NCI-H128 (cell line): ENCODE results near the gene LMCD1.
"Not testable (repeated sequence)": the region's sequence is repeated elsewhere in the genome, so short reads cannot be mapped to it uniquely, and the experiment has no call there.

ENCODE experiments used
- DNase-seq: peaks from one replicate; lab custom pipeline; 2025; ENCODE audit not compliant: unreplicated experiment; lab: John Stamatoyannopoulos, UW

LMCD1 gene

GRCh38 chr3:8579943-8580342 lies 78.3 kb downstream of the LMCD1 start:
- no peak for DNase-seq

GRCh38 chr3:8580434-8580833 lies 78.8 kb downstream of the LMCD1 start:
- DNase-seq, result not testable (repeated sequence)

- no peak for DNase-seq
Observed at GRCh38 chr3:8581373-8581772, 79.8 kb downstream of the LMCD1 start.

GRCh38 chr3:8581806-8582445 lies 80.3 kb downstream of the LMCD1 start:
- DNase-seq, result no peak

GRCh38 chr3:8584661-8585060 lies 83.0 kb downstream of the LMCD1 start:
- DNase-seq, result no peak

- no peak for DNase-seq
Observed at GRCh38 chr3:8589880-8590556, 88.4 kb downstream of the LMCD1 start.

GRCh38 chr3:8593021-8593827 lies 91.6 kb downstream of the LMCD1 start:
- DNase-seq, result no peak

GRCh38 chr3:8595252-8595651 lies 93.6 kb downstream of the LMCD1 start:
- no peak for DNase-seq

GRCh38 chr3:8595695-8596115 lies 94.1 kb downstream of the LMCD1 start:
- no peak for DNase-seq

GRCh38 chr3:8596321-8597218 lies 94.9 kb downstream of the LMCD1 start:
- no peak for DNase-seq

GRCh38 chr3:8597219-8597853 lies 95.7 kb downstream of the LMCD1 start:
- no peak for DNase-seq

GRCh38 chr3:8599146-8599545 lies 97.5 kb downstream of the LMCD1 start:
- DNase-seq, result no peak

GRCh38 chr3:8600457-8600856 lies 98.8 kb downstream of the LMCD1 start:
- no peak for DNase-seq

- no peak for DNase-seq
Observed at GRCh38 chr3:8603115-8603710, 101.6 kb downstream of the LMCD1 start.

GRCh38 chr3:8604006-8604405 lies 102.4 kb downstream of the LMCD1 start:
- no peak for DNase-seq

GRCh38 chr3:8604988-8605387 lies 103.4 kb downstream of the LMCD1 start:
- no peak for DNase-seq

GRCh38 chr3:8606701-8607231 lies 105.1 kb downstream of the LMCD1 start:
- DNase-seq, result no peak

- no peak for DNase-seq
Observed at GRCh38 chr3:8607234-8608040, 105.8 kb downstream of the LMCD1 start.
